Stimulated activated naive CD8-positive, alpha-beta T cell treated with anti-CD3 and anti-CD28 coated beads, Interleukin-15, Interleukin-2, amounts not matched to agents 100 ng/mL and 50 ng/mL, for 24 hours (primary cell): ENCODE data around the gene SEZ6L.

ENCODE experiments used
- H3K27ac Mint-ChIP-seq: one replicate; pipeline ENCODE4 v1.8.0; 2021; ENCODE audit warnings: mild to moderate bottlenecking, mixed read lengths
- H3K27me3 Mint-ChIP-seq: one replicate; pipeline ENCODE4 v1.8.0; 2021; ENCODE audit warnings: mixed read lengths
- H3K36me3 Mint-ChIP-seq: one replicate; pipeline ENCODE4 v1.8.0; 2021; ENCODE audit warnings: low read depth, mixed read lengths
- H3K4me1 Mint-ChIP-seq: one replicate; pipeline ENCODE4 v1.8.0; 2021; ENCODE audit warnings: low read depth, mixed read lengths
- H3K4me3 Mint-ChIP-seq: one replicate; pipeline ENCODE4 v1.8.0; 2021; ENCODE audit warnings: mild to moderate bottlenecking, mixed read lengths
- H3K9me3 Mint-ChIP-seq: one replicate; pipeline ENCODE4 v1.8.0; 2021; ENCODE audit warnings: mixed read lengths

SEZ6L gene

GRCh38 chr22:26374391-26375026 lies 205.2 kb downstream of the SEZ6L start:
- Mint-ChIP-seq H3K4me1 (peaks cover 6% of the 10 kb centered on the region), H3K4me3 (no peak overlapping the region), H3K36me3 (no peaks in the 10 kb centered on the region), H3K27ac (no peak overlapping the region), H3K27me3 (peaks cover 48% of the 10 kb centered on the region), H3K9me3 (peaks cover 5% of the 10 kb centered on the region)

- H3K4me3 Mint-ChIP-seq: no peak overlapping the region
- H3K27me3 Mint-ChIP-seq: peaks cover 63% of the 10 kb centered on the region
These were observed 208.0 kb downstream of the SEZ6L start for GRCh38 chr22:26377170-26377830.

GRCh38 chr22:26380072-26380830 lies 211.0 kb downstream of the SEZ6L start:
- Mint-ChIP-seq H3K27ac (no peak overlapping the region), H3K27me3 (peaks cover 51% of the 10 kb centered on the region), H3K9me3 (peaks cover 5% of the 10 kb centered on the region), H3K4me3 (no peak overlapping the region), H3K4me1 (peaks cover 6% of the 10 kb centered on the region), H3K36me3 (no peaks in the 10 kb centered on the region)

More at GRCh38 chr22:26377170-26377830, 208.0 kb downstream of the SEZ6L start:
- Mint-ChIP-seq H3K9me3 (peaks cover 5% of the 10 kb centered on the region), H3K27ac (no peak overlapping the region), H3K4me1 (peaks cover 6% of the 10 kb centered on the region), H3K36me3 (no peaks in the 10 kb centered on the region)

GRCh38 chr22:26382782-26383181 lies 213.5 kb downstream of the SEZ6L start:
- Mint-ChIP-seq H3K4me3 (no peak overlapping the region), H3K36me3 (no peaks in the 10 kb centered on the region), H3K27me3 (peaks cover 46% of the 10 kb centered on the region), H3K9me3 (peaks cover 5% of the 10 kb centered on the region), H3K27ac (no peak overlapping the region), H3K4me1 (no peaks in the 10 kb centered on the region)

- H3K9me3 Mint-ChIP-seq: no peaks in the 10 kb centered on the region
- no peak overlapping the region for H3K4me3 Mint-ChIP-seq
- peaks cover 44% of the 10 kb centered on the region for H3K27me3 Mint-ChIP-seq
- H3K36me3 Mint-ChIP-seq: no peaks in the 10 kb centered on the region
- no peak overlapping the region for H3K27ac Mint-ChIP-seq
- H3K4me1 Mint-ChIP-seq: no peaks in the 10 kb centered on the region
These were observed 214.8 kb downstream of the SEZ6L start for GRCh38 chr22:26383968-26384556.

GRCh38 chr22:26385164-26385563 lies 215.9 kb downstream of the SEZ6L start:
- peaks cover 45% of the 10 kb centered on the region for H3K27me3 Mint-ChIP-seq

GRCh38 chr22:26389125-26389524 lies 219.9 kb downstream of the SEZ6L start:
- Mint-ChIP-seq H3K4me1 (no peaks in the 10 kb centered on the region), H3K4me3 (no peak overlapping the region), H3K27ac (no peak overlapping the region), H3K9me3 (no peaks in the 10 kb centered on the region), H3K36me3 (no peaks in the 10 kb centered on the region), H3K27me3 (peaks cover 24% of the 10 kb centered on the region)

More at GRCh38 chr22:26385164-26385563, 215.9 kb downstream of the SEZ6L start:
- Mint-ChIP-seq H3K4me1 (no peaks in the 10 kb centered on the region), H3K9me3 (no peaks in the 10 kb centered on the region), H3K4me3 (no peak overlapping the region), H3K27ac (no peak overlapping the region), H3K36me3 (no peaks in the 10 kb centered on the region)

- no peaks in the 10 kb centered on the region for H3K36me3 Mint-ChIP-seq
- no peaks in the 10 kb centered on the region for H3K9me3 Mint-ChIP-seq
- H3K27ac Mint-ChIP-seq: no peak overlapping the region
- H3K27me3 Mint-ChIP-seq: peaks cover 16% of the 10 kb centered on the region
- H3K4me3 Mint-ChIP-seq: no peak overlapping the region
- no peaks in the 10 kb centered on the region for H3K4me1 Mint-ChIP-seq
These were observed 221.8 kb downstream of the SEZ6L start for GRCh38 chr22:26391091-26391490.

GRCh38 chr22:26391623-26392022 lies 222.4 kb downstream of the SEZ6L start:
- H3K9me3 Mint-ChIP-seq: no peaks in the 10 kb centered on the region
- H3K27me3 Mint-ChIP-seq: peaks cover 16% of the 10 kb centered on the region
- no peaks in the 10 kb centered on the region for H3K36me3 Mint-ChIP-seq
- no peak overlapping the region for H3K4me3 Mint-ChIP-seq
- no peaks in the 10 kb centered on the region for H3K4me1 Mint-ChIP-seq
- no peak overlapping the region for H3K27ac Mint-ChIP-seq

- no peaks in the 10 kb centered on the region for H3K36me3 Mint-ChIP-seq
- no peaks in the 10 kb centered on the region for H3K4me1 Mint-ChIP-seq
- no peaks in the 10 kb centered on the region for H3K9me3 Mint-ChIP-seq
These were observed 224.7 kb downstream of the SEZ6L start for GRCh38 chr22:26393929-26394328.

GRCh38 chr22:26394777-26395176 lies 225.5 kb downstream of the SEZ6L start:
- no peaks in the 10 kb centered on the region for H3K36me3 Mint-ChIP-seq
- H3K4me1 Mint-ChIP-seq: no peaks in the 10 kb centered on the region
- no peaks in the 10 kb centered on the region for H3K27me3 Mint-ChIP-seq
- H3K9me3 Mint-ChIP-seq: no peaks in the 10 kb centered on the region
- H3K27ac Mint-ChIP-seq: no peak overlapping the region
- H3K4me3 Mint-ChIP-seq: no peak overlapping the region

More at GRCh38 chr22:26393929-26394328, 224.7 kb downstream of the SEZ6L start:
- Mint-ChIP-seq H3K27ac (no peak overlapping the region), H3K27me3 (peaks cover 5% of the 10 kb centered on the region), H3K4me3 (no peak overlapping the region)

- Mint-ChIP-seq H3K27ac (no peak overlapping the region), H3K27me3 (no peaks in the 10 kb centered on the region), H3K4me3 (no peak overlapping the region), H3K9me3 (no peaks in the 10 kb centered on the region), H3K36me3 (no peaks in the 10 kb centered on the region), H3K4me1 (no peaks in the 10 kb centered on the region)
These were observed 226.7 kb downstream of the SEZ6L start for GRCh38 chr22:26395926-26396325.

- Mint-ChIP-seq H3K36me3 (no peaks in the 10 kb centered on the region), H3K27ac (no peak overlapping the region), H3K9me3 (no peaks in the 10 kb centered on the region), H3K4me1 (peaks cover 4% of the 10 kb centered on the region), H3K4me3 (no peak overlapping the region), H3K27me3 (peaks cover 6% of the 10 kb centered on the region)
These were observed 229.5 kb downstream of the SEZ6L start for GRCh38 chr22:26398741-26399153.

GRCh38 chr22:26399289-26399688 lies 230.0 kb downstream of the SEZ6L start:
- no peaks in the 10 kb centered on the region for H3K9me3 Mint-ChIP-seq
- no peak overlapping the region for H3K27ac Mint-ChIP-seq
- no peak overlapping the region for H3K4me3 Mint-ChIP-seq
- peaks cover 7% of the 10 kb centered on the region for H3K27me3 Mint-ChIP-seq
- peaks cover 7% of the 10 kb centered on the region for H3K4me1 Mint-ChIP-seq
- no peaks in the 10 kb centered on the region for H3K36me3 Mint-ChIP-seq

- Mint-ChIP-seq H3K4me1 (peaks cover 14% of the 10 kb centered on the region), H3K27me3 (peaks cover 9% of the 10 kb centered on the region), H3K27ac (no peak overlapping the region), H3K9me3 (no peaks in the 10 kb centered on the region), H3K36me3 (no peaks in the 10 kb centered on the region), H3K4me3 (no peak overlapping the region)
These were observed 232.5 kb downstream of the SEZ6L start for GRCh38 chr22:26401726-26402125.
